Common myeloid progenitor, CD34-positive (primary cell): Measurements from ENCODE around the gene TRIM24.
"Not testable (repeated sequence)": the region's sequence is repeated elsewhere in the genome, so short reads cannot be mapped to it uniquely, and the experiment has no call there.

Source experiments
- CTCF ChIA-PET: fragments of 350-600 bp; sonication (Branson Sonifier 250); formaldehyde crosslinking; loops from one replicate; lab custom pipeline; 2021; ENCODE audit warnings: antibody characterized with exemption; lab: Charles Lee
- POLR2A ChIA-PET: fragments of 350-600 bp; sonication (Branson Sonifier 250); formaldehyde crosslinking; loops from one replicate; lab custom pipeline; 2021; ENCODE audit warnings: antibody characterized with exemption; lab: Charles Lee
- DNase-seq, 3 donors: peaks; one replicate each; pipeline versions ENCODE4 v3.0.0 to v3.0.0-alpha.2; 2013
- H3K27ac ChIP-seq, 2 experiments: 1 replicate in 1 of 2; 2 replicates in 1 of 2; pipeline ENCODE4 v1.7.0; 2013; ENCODE audit warnings: inconsistent platforms in 2 of 2, low read length in 2 of 2, mild to moderate bottlenecking in 2 of 2, low read depth in 1 of 2, moderate library complexity in 1 of 2; ENCODE audit not compliant: severe bottlenecking in 2 of 2, insufficient read depth in 1 of 2, poor library complexity in 1 of 2
- H3K27me3 ChIP-seq, 5 experiments: replicated peaks in 2 of 5; 1 replicate in 3 of 5; 2 replicates in 2 of 5; pipeline versions ENCODE4 v1.6.1 to v1.7.0; 2013; ENCODE audit warnings: low read length in 4 of 5, mild to moderate bottlenecking in 2 of 5, moderate library complexity in 2 of 5, inconsistent platforms in 1 of 5; ENCODE audit not compliant: insufficient read depth in 5 of 5, control insufficient read depth in 4 of 5
- H3K36me3 ChIP-seq, 4 experiments: 1 replicate in 2 of 4; 2 replicates in 2 of 4; pipeline versions ENCODE4 v1.6.1 to v1.7.0; 2013; ENCODE audit warnings: low read length in 3 of 4, control low read depth in 1 of 4, mild to moderate bottlenecking in 1 of 4; ENCODE audit not compliant: control insufficient read depth in 4 of 4, insufficient read depth in 4 of 4
- H3K4me1 ChIP-seq, 4 experiments: 1 replicate in 3 of 4; 2 replicates in 1 of 4; pipeline versions ENCODE4 v1.6.1 to v1.7.1; 2013; ENCODE audit warnings: low read length in 3 of 4, mild to moderate bottlenecking in 3 of 4, control low read depth in 1 of 4, inconsistent platforms in 1 of 4, moderate library complexity in 1 of 4; ENCODE audit not compliant: control insufficient read depth in 4 of 4, insufficient read depth in 4 of 4; ENCODE audit errors: control extremely low read depth in 1 of 4
- H3K4me3 ChIP-seq, 7 experiments: 1 replicate in 4 of 7; 2 replicates in 3 of 7; pipeline versions ENCODE4 v1.5.1 to v1.7.0; 2013; ENCODE audit warnings: mild to moderate bottlenecking in 7 of 7, low read length in 6 of 7, moderate library complexity in 6 of 7, inconsistent platforms in 2 of 7, low read depth in 2 of 7, control low read depth in 1 of 7; ENCODE audit not compliant: insufficient read depth in 4 of 7, control insufficient read depth in 1 of 7; ENCODE audit errors: extremely low read depth in 1 of 7
- H3K9me3 ChIP-seq, 5 experiments: 1 replicate in 4 of 5; 2 replicates in 1 of 5; pipeline versions ENCODE4 v1.6.1 to v1.7.1; 2013; ENCODE audit warnings: low read length in 4 of 5, mild to moderate bottlenecking in 2 of 5, inconsistent platforms in 1 of 5, low read depth in 1 of 5, moderate library complexity in 1 of 5; ENCODE audit not compliant: control insufficient read depth in 4 of 5, insufficient read depth in 2 of 5; ENCODE audit errors: control extremely low read depth in 1 of 5
- WGBS: methylation state at CpG from one replicate; pipeline ENCODE4 v1.1.5; 2013; ENCODE audit not compliant: insufficient coverage; 5-methylcytosine and 5-hydroxymethylcytosine counted together

The TRIM24 gene

DNA sequence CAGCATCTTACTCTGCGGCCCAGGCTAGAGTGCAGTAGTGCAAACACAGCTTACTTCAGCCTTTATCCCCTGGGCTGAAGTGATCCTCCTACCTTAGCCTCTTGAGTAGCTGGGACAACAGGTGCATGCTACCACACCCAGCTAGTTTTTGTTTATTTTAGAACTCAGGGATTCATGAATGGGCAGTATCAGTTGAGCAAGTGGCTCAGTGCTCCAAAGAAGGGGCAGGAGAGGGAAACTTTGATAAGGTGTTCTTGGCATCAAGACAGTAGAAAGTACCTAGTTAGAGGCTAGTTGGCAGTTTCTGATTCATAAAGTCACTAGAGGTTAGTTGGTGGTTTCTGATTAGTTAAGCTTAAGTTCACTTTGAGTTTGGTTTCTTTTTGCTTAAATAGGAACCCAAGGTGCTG lies 18.4 kb downstream of the TRIM24 start:
- Histone ChIP-seq H3K27me3 (no peaks in the 10 kb centered on the region), H3K27ac (peak overlapping the region in 1 of 2 experiments; percentile 51), H3K4me1 (peaks cover 0 to 48% (median 29%) of the 10 kb centered on the region in 4 experiments), H3K36me3 (peaks cover 0 to 4% (median 2%) of the 10 kb centered on the region in 4 experiments), H3K9me3 (no peaks in the 10 kb centered on the region), H3K4me3 (peak overlapping the region in 2 of 7 experiments; percentile 2 to 13)
- peak in 2 of 3 donors; percentile 55 to 63 for DNase-seq
- ChIA-PET POLR2A (interaction anchor here (0.6 to 0.7 kb wide), 2 partner anchors 240 to 266 kb away, joined by 3 read pairs; no protein-coding TSS in a partner anchor), CTCF (interaction anchor here (0.7 to 3.4 kb wide), 5 partner anchors 9 to 28 kb away, joined by 3 to 12 read pairs (median 4); no protein-coding TSS in a partner anchor)
- 100% methylated on average over 1 of the region's 1 CpG for WGBS

DNA sequence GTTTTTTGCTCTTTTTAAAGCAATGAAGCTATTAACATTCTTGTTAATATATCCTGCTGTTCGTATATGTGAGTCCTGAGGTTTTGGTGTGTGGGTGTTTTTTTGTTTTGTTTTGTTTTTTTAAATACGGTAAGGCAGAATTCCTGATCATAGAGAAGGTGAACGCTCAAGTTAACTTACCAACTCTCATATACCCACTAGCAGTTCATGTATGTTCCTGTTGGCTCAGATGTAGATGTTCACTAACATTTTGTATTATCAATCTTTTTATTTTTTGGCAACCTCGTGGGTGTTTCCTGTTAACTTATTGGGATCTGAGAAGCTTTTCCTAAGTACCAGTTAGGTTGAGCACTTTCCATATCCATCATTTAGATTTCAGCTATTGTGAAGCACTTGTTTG lies 20.5 kb downstream of the TRIM24 start:
- ChIA-PET POLR2A (interaction anchor here (1.6 kb wide), 1 partner anchor 20 kb away, joined by 3 read pairs; the partner anchor contains the start of gene TRIM24), CTCF (interaction anchor here (1.2 to 3.4 kb wide), 4 partner anchors 10 to 26 kb away, joined by 3 to 12 read pairs (median 6); no protein-coding TSS in a partner anchor)
- H3K4me3 ChIP-seq = no peak overlapping the region
- peaks cover 0 to 4% (median 2%) of the 10 kb centered on the region in 4 experiments for H3K36me3 ChIP-seq
- WGBS = no CpG with 5 or more reads among the region's 4 CpGs
- no peaks in the 10 kb centered on the region for H3K27me3 ChIP-seq
- peak overlapping the region in 1 of 2 experiments; percentile 7 for H3K27ac ChIP-seq
- DNase-seq = no peak
- H3K4me1 ChIP-seq = peaks cover 0 to 37% (median 29%) of the 10 kb centered on the region in 4 experiments
- H3K9me3 ChIP-seq = no peaks in the 10 kb centered on the region

DNA sequence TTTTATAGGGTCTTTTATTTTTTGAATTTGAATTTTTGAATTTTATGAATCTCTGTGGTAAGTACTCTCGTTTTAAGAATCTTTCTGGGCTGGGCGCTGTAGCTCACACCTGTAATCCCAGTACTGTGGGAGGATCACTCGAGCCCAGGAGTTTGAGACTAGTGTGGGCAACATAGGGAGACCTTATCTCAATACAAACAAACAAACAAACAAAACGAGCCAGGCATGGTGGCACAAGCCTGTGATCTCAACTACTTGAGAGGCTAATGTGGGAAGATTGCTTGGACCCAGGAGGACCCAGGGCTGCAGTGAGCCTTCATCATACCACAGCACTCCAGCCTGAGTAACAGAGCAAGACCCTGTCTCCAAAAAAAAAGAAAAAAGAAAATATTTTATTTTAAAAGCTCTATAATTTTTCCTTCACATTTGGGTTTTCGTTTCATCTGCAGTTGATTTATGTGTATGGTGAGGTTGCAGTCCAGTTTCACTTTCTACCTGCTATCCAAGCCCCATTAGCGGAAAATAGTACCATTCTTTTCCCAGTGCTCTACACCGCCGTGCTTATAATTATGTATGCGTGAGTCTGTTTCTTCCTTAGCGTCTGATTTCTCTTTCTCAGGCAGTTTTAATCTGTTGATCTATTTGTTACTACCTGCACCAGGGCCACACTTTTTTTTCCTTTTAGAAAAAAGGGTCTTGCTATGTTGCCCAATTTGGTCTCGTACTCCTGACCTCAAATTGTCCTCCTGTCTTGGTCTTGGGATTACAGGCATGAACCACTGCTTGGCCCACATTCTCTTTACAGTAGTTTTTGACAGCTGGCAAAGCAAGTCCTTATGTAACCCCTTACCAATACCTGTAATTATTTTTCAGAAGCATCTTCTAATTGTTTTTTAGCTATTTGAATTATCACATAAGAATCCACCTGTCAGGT lies 21.7 kb downstream of the TRIM24 start:
- no peaks in the 10 kb centered on the region for H3K9me3 ChIP-seq
- peaks cover 0 to 4% (median 2%) of the 10 kb centered on the region in 4 experiments for H3K36me3 ChIP-seq
- H3K4me1 ChIP-seq = peaks cover 0 to 37% (median 29%) of the 10 kb centered on the region in 4 experiments
- WGBS = 55% methylated on average over 4 of the region's 11 CpGs
- peak overlapping the region in 5 of 7 experiments; percentile 17 to 54 (median 26) for H3K4me3 ChIP-seq
- peak overlapping the region in 1 of 2 experiments; percentile 68 for H3K27ac ChIP-seq
- DNase-seq = peak; percentile 25 to 74 (median 69)
- ChIA-PET CTCF (interaction anchor here (2.0 kb wide), 1 partner anchor 13 kb away, joined by 4 read pairs; no protein-coding TSS in a partner anchor), POLR2A (interaction anchor here (1.6 kb wide), 1 partner anchor 22 kb away, joined by 3 read pairs; the partner anchor contains the start of gene TRIM24)
- no peaks in the 10 kb centered on the region for H3K27me3 ChIP-seq

DNA sequence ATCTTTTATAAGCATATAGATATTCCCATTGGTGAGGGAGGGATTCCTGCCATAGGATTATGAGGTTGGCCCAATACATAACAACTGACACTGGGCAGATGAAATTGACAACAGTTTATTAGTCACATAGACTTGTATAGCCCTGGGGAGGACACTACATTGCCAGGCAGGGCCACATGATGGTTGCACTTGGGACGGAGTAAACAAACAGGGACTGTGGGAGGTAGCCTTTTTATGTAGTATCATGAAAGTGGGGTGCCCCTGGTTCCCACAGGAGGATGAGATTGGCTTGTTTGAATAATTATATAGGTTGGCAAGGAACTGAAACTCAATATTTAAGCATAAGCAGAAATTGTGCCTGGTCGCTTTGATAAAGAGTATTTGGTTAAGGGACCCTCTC lies 23.5 kb downstream of the TRIM24 start:
- peak in 1 of 3 donors; percentile 58 for DNase-seq
- no peak overlapping the region for H3K27ac ChIP-seq
- WGBS = no CpG with 5 or more reads among the region's 2 CpGs
- no peaks in the 10 kb centered on the region for H3K9me3 ChIP-seq
- peaks cover 0 to 4% (median 2%) of the 10 kb centered on the region in 4 experiments for H3K36me3 ChIP-seq
- no peak overlapping the region for H3K4me3 ChIP-seq
- ChIA-PET POLR2A (no interaction called here), CTCF (interaction anchor here (1.0 kb wide), 1 partner anchor 11 kb away, joined by 3 read pairs; no protein-coding TSS in a partner anchor)
- no peaks in the 10 kb centered on the region for H3K27me3 ChIP-seq
- peaks cover 0 to 21% (median 19%) of the 10 kb centered on the region in 4 experiments for H3K4me1 ChIP-seq

DNA sequence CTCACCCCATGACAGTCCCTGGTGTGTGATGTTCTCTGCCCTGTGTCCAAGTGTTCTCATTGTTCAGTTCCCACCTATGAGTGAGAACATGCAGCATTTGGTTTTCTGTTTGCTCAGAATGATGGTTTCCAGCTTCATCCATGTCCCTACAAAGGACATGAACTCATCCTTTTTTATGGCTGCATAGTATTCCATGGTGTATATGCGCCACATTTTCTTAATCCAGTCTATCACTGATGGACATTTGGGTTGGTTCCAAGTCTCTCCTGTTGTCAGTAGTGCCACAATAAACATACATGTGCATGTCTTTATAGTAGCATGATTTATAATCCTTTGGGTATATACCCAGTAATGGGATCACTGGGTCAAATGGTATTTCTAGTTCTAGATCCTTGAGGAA lies 25.4 kb downstream of the TRIM24 start:
- H3K9me3 ChIP-seq, POLR2A ChIA-PET, H3K4me3 ChIP-seq, DNase-seq, H3K36me3 ChIP-seq, H3K27me3 ChIP-seq, CTCF ChIA-PET, H3K27ac ChIP-seq: not testable (repeated sequence)
- no CpG with 5 or more reads among the region's 1 CpG for WGBS
- H3K4me1 ChIP-seq = peaks cover 0 to 12% (median 11%) of the 10 kb centered on the region in 4 experiments

DNA sequence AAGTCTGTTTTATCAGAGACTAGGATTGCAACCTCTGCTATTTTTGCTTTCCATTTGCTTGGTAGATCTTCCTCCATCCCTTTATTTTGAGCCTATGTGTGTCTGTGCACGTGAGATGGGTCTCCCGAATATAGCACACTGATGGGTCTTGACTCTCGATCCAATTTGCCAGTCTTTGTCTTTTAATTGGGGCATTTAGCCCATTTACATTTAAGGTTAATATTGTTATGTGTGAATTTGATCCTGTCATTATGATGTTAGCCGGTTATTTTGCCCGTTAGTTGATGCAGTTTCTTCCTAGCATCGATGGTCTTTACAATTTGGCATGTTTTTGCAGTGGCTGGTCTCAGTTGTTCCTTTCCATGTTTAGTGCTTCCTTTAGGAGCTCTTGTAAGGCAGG lies 29.1 kb downstream of the TRIM24 start:
- H3K9me3 ChIP-seq, H3K27ac ChIP-seq, H3K36me3 ChIP-seq, H3K27me3 ChIP-seq, DNase-seq, H3K4me3 ChIP-seq, POLR2A ChIA-PET: not testable (repeated sequence)
- CTCF ChIA-PET = interaction anchor here (1.3 kb wide), 1 partner anchor 30 kb away, joined by 3 read pairs; no protein-coding TSS in a partner anchor
- WGBS = no CpG with 5 or more reads among the region's 6 CpGs
- peaks cover 0 to 11% (median 3%) of the 10 kb centered on the region in 4 experiments for H3K4me1 ChIP-seq
